ENCODE data around the gene CST9L.
"Not testable (repeated sequence)": the region's sequence is repeated elsewhere in the genome, so short reads cannot be mapped to it uniquely, and the experiment has no call there.

Gene CST9L

DNA sequence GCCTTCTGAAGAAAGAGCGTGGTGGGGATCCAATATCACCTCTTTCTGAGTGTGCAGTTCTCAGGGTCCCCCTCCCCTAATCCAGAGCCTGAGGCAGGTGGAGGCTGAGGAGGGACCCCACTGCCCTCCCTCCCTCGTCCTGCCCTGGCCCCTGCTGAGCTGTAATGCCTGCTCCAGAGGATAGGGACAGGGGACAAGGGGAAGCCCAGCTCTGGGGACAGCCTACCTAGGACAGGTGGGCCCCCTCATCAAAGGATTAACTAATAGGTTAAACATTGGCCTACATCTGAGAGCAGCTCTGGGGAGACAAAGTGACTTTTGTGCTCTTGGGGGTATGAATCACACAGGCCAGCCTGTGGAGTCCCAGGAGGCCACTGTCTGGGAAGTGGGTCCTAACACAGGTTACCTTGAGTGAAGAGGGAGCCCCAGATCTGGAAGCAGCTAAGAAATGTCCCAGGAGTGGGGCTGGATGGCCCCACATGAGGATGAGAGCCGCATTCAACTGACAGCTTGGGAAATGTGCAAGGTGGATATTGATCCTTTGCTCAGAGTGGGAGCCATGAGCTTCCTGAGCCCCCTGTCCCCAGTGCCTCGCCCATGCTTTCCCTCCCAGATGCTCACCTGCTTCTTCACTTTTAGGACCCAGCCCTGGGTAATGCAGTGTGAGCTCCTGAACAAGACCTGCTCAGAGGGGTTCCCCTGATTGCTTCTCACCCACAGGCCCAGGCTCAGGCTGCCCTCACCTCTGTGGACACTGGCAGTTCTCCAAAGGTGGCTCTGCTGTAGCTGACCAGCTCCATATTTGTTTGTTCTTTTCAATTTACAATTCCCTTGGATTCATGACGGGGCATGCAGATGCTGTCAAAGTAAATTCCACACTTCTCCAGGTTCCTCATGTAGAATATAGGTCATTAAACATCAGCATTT lies 17.8 kb upstream of the CST9L start:
- DNase-seq, result no peak

DNA sequence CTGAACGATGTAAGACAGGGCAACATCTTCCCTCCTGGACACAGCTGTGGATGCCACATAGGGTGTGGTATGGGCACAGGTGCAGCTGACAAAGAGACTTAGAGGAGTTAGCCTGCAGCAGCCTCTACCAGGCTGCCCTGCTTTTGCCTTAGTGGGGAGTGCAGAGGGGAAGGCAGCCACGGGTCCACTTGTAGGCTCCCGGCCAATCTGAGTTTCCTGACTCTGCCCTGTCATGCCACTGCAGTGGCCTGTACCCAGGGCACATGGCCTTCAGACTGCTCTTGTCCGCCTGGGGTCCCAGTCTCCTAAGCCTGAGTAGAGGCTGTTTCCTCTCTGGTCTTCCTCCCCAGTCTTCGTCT lies 17.1 kb upstream of the CST9L start:
- DNase-seq, result no peak

DNA sequence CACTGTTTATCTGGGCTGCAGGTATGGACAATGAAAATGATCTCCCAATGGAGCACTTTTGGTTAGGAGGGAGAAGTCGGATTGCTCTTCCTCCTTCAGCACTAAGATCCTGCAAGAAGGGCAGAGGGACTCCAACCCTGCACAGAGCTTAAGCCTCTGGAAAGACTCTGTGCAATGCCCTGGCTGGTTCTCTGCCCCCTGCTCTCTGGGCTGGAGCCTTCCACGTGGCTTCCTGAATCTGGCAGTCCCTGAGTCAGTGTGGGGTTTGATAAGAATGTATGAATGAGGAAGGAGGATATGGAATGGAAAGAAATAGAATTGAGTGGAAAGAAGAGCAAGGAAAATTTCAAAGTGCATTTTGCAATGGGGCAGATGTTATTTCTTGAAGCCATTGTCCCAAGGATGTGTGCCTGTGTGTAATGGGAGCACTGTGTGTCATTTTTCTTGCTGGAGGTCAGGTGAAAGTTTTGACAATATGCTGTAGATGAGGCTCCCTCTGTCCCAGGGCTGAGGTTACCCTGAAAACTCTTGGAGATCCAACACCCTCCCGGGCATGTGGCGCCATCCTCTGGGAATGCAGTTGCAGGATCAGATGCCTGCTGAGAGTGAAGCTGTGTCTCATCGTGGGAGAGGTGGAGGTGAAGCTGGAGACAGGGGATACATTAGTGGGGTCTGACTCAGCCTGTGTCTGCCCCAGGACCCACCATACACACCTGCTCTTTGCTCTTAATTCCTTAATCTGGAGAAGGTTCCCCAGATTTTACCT lies 16.3 kb upstream of the CST9L start:
- DNase-seq, result no peak

DNA sequence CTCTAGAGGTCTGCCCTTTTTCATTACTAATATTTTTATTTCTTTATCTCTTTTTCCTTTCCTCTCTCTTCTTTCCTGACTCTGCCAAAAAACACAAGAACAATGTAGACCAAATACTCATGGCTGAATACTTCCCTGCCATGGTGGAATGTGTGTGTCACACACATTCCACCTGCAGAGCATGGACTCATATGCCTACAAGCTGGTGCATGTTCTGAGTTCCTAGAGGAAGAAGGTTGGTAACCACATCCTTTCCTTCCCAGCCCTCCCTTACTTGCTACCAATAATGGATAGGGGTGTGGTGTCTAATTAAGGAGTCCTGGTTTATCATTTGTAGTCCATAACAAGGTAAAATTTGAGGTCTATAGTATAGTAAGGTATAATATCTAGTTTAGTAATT lies 15.2 kb upstream of the CST9L start:
- DNase-seq, result no peak

DNA sequence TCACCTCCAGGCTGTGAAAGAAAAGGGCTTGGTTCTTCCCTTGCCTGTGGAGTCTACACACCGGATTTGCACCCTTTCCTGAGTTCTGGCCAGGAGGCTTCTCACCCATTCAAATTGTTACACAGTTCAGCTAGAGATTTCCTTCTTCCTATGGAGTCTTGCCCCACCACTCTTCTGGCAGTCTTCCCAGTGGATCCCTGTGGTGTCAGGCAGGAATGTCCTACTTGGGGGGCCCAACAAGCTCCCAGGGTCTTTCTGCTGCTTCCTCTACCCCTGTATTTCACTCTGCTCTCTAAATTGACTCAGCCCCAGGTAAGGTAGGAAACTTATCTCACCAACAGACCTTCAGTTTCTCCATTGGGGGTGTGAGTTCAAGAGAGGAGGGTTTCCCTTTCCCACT lies 14.0 kb upstream of the CST9L start:
- no peak for DNase-seq

DNA sequence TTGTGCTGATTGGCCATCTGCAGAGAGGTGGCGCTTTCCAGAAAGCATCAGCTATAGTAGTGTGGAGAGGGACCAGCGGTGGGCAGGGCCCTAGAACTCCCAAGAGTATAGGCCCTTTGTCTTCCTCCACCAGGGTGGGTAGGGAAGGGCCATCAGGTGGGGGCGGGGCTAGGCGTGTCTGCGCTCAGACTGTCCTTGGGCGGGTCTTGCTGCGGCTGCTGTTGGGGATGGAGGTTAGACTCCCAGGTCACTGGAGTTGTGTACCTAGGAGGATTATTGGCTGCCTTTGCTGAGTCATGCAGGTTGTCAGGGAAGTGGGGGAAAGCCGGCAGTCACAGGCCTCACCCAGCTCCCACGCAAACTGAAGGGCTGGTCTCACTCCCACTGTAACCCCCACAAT lies 13.5 kb upstream of the CST9L start:
- not testable (repeated sequence) for DNase-seq

DNA sequence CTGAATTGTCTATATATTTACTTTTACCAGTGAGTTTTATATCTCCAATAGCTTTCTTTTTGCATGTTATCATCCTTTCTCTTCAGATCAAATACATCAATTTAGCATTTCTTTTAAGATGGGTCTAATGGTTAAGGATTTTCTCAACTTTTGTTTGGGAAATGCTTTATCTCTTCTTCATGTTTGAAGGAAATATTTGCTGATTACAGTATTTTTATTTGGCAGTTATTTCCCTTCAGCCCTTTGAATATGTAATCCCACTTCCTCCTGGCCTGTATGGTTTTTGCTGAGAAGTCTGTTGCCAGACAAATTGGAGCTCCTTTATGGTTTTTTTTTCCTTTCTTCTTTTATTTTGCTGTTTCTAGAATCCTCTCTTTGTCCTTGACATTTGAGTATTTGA lies 6.7 kb upstream of the CST9L start:
- DNase-seq, result no peak

DNA sequence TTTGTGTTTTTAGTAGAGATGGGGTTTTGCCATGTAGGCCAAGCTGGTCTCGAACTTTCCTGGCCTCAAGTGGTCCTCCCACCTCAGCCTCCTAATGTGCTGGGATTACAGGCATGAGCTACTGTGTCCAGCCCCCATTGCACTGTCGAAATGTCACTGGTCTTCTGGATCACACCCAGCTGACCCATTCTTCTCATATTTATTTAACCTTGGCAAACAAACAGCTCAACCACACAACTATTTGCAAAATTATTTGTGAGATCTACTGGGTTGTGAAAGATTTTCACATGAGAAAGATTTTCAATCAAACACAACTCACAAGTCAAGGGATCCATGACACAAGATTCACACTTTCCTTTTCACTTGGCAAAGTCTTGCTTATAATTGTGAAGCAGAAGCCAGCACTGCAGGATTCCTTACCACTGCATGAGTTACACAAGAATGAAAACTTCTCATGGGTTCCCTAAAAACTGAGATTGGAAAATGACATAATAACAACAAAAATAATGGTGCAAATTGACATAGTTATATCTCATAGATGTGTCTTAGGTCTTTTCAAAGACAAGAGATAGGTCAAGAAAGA lies 2.0 kb upstream of the CST9L start:
- no peak for DNase-seq

DNA sequence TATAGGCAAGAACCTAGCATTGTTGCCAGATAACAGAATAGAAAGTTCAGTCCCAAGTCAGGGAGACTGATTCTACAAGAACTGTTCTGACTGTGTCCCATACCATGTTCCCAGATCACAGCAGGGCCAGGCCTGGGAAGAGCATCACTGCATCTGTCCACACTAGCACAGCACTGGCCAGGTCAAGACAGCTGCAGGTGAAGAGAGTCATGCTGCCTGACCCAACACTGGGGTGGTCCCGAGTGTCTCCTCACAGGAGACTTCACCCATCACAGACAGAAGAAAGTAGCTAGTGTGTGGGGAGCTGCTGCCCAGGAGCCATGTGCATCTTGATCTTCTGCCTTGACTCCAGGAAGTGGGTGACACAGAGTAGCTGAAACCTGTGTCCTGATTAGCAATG lies 1.3 kb upstream of the CST9L start:
- no peak for DNase-seq

DNA sequence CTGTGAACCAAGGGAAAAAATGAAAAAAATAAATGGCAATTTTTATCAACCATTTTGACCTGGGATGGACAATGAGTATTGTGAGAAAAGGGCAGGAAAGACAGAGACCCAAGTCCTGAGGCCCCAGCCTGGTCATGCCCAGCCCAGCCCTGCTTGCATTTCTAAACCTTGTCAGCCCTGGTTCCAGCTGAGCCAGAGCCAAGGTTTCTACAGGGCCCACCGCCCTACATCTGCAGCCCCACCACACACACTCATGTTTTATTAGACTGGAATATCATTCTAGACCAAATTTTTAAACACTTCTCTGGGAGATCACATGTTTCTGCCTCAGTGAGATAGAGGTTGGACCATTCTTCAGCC lies 667 bp upstream of the CST9L start:
- DNase-seq, result no peak

DNA sequence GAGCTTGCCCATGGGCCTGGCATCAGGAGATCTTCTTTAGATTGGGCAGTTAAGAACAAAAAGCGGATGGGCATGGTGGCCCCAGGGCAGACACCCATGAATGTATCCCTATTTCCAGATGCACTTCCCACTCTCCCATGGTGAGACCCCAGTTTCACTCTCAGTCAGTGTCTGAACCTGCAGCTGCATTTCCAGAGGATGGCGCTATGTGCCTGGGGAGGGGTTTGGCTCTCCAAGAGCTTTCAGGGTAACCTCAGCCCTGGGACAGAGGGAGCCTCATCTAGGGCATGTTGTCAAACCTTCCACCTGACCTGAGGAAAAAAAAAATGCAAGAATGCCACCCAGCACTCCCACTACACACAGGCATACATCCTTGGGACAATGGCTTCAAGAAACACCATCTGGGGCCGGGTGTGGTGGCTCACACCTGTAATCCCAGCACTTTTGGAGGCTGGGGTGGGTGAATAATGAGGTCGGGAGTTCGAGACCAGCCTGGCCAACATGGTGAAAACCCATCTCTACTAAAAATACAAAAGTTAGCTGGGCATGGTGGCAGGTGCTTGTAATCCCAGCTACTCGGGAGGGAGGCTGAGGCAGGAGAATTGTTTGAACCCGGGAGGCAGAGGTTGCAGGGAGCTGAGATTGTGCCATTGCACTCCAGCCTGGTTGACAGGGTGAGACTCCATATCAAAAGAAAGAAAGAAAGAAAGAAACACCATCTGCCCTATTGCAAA lies 1.9 kb downstream of the CST9L start:
- DNase-seq, result no peak

DNA sequence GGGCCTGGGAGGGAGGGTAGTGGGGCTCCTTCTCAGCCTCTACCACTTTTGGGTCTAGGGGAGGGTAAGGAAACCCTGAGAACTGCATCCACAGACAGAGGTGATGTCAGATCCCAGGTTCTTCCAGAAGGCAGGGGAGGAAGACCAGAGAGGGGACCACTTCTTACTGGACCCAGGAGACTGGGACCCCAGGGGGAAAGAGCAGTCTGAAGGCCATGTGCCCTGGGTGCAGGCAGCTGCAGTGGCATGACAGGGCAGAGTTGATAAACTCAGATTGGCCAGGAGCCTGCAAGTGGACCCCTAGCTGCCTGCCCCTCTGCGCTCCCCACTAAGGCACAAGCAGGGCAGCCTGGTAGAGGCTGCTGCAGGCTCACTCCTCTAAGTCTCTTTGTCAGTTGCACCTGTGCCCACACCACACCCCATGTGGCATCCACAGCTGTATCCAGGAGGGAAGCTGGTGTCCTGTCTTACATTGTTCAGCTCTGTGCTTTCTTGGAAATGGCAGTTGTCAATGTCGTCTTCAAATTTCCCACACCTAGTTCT lies 2.7 kb downstream of the CST9L start:
- no peak for DNase-seq

DNA sequence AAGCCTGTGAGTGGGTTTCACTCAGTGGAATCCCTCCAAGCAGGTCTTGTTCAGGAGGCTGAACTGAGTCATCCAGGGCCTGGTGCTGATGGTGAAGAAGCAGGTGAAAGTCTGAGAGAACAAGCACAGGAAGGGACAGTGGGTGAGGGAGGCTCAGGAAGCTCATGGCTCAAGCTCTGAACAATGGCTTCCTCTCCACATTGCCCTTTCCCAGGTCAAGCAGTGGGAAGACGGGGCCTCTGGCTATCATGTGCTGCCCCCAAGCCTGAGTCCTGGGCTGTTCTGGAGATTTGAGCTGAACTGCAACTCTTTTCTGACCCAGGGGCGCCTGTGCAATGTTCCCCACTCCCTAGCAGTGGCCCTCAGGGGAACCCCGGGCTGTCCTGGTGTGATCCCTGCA lies 3.4 kb downstream of the CST9L start:
- DNase-seq, result no peak

DNA sequence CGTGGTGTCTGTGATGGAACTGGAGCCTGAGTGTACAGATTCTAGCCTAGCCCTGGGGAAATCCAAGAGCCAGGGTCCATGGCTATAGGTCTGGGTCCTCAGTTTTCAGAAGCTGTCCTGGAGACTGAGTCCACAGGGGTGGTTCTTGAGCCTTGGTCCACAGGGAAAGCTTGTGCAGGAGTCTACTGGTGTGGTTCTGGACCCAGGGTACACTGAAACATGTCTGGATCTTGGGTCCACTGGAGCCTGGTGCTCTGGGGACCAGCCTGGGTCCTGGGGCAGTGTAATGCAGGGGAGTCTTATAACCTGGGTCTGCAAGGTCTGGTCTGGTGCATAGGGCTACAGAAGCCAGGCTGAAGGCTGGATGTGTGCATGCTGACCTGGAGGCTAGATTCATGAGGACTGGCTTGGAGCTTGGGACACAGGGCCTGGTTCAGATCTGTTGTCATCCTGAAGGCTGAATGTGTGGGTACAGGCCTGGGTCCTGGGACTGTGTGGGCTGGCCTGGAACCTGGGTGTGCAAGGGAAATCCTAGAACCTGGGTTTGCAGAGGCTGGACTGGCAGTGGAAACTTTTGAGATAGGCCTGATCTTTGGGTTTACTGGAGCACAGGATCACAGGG lies 5.5 kb downstream of the CST9L start:
- no peak for DNase-seq

DNA sequence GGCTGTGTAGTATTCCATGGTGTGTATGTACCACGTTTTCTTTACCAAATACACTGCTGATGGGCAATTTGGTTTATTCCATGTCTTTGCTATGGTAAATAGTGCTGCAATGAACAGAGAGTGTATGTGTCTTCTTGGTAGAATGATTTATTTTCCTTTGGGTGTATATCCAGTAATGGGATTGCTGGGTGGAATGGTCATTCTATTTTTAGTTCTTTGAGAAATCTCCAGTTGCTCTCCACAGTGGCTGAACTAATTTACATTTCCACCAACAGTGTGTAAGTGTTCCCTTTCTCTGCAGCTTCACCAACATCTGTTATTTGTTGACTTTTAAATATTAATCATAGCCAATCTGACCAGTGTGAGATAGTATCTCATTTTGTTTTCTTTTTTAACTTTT lies 13.9 kb downstream of the CST9L start:
- DNase-seq, result no peak

DNA sequence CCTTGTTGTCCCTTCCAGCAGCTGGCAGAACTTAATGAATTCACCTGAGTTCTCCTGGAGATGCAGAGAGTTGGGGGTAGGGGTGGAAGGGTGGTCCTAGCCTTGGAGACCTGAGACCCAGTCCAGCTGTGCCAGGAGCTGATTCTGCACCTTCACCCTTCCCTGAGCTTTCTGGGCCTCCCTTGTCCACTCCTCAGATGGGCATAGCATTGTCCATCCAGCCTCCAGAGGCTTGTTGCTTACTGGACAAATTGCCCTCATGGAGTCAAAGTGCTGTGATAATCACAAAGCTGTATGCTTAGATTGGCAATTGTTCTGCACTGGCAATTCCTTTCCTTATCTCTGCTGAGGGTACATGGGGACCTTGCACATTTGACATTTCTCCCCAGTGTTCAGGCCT lies 16.5 kb downstream of the CST9L start:
- no peak for DNase-seq

DNA sequence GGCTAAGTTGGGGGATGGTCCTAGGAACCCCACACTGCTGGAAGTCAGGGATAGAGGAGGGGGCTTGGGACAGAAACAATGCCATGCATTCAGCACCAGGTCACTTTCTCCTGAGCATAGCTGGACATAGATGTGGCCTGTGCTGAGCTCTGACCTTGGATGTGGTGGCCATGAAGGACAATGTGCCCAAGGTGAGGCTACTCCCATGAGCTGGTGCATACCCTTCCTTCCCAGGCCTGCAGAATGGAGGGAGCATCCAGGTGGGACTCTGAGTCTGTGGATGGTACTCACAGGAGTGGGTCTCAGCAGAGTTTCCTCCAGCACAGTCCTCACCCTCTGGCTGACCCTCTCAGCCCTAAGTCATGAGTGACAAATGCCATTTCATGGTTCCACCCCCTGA lies 16.9 kb downstream of the CST9L start:
- no peak for DNase-seq

DNA sequence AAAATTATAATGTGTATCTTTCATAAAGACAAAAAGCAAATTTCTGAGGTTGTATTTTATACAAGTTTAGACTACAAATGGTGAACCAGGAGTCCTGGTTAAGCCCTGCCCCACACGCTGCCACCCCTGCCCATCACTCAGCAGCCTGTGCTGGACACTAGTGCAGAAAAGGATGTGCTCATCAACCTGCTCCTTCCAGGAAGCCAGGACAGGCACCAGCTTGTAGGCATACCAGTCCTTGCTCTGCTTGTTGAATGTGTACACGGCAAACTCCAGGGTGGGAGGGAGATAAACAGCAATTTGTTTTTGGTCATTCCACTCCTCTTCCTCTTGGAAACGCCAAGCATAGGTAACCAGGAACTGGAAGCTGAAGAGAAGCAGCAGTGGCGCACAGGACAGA lies 18.1 kb downstream of the CST9L start:
- DNase-seq, result no peak

DNA sequence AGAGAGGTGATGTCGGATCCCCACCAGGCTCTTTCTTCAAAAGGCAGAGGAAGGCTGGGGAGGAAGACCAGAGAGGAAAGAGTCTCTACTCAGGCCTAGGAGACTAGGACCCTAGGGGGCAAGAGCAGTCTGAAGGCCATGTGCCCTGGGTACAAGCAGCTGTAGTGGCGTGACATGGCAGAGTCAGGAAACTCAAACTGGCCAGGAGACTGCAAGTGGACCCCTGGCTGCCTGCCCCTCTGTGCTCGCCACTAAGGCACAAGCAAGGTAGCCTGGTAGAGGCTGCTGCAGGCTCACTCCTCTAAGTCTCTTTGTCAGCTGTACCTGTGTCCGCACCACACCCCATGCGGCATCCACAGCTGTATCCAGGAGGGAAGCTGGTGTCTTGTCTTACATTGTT lies 19.9 kb downstream of the CST9L start:
- DNase-seq, result no peak

DNA sequence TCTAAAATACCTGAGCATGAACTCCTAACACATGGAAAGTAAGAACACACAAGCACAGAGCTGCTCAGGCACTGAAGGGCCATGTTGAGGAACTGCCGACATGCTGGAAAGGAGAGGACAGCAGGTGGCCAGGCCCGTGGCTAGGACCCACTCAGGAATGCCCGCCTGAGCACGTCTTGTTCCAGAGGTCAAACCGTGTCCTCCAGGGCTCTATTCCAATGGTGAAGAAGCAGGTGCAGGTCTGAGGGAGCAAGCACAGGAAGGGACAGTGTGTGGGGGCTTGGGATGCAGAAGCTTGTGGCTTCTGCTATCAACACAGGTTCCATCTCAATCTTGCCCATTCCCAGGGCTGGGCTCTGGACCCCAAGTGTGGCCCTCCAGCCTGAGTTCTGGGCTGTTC lies 20.7 kb downstream of the CST9L start:
- no peak for DNase-seq

DNA sequence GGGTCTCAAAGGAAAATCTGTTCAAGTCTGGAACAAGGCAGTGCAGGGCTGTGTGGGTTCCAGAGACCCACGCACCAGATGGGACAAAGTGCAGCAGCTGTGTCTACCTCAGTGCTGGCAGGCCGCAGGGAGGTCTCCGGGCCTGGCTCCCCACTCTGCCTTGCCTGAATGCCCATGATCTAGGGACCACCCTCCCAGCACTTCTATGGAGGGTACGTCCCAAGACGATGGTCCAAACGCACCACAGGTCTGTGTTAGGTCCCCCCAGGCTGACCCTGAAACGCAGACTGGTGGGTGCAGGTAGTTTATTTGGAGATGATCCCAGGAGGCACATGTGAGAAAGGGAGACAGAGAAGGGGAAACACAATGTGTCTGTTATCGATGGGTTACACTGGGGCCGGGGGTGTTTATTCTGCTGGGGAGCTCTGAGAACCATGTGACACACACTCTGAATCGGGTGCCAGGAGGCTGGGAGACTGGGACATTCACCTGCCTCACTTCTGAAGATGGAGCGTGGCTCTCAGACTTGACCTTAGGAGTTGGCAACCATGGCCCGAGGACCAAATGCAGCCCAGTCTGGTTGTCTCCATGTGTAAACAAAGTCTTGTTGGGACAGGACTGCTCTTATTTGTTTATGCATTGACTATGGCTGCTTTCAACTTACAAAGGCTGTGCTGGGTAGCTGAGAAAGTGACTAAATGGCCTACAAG lies 21.7 kb downstream of the CST9L start:
- DNase-seq, result no peak

DNA sequence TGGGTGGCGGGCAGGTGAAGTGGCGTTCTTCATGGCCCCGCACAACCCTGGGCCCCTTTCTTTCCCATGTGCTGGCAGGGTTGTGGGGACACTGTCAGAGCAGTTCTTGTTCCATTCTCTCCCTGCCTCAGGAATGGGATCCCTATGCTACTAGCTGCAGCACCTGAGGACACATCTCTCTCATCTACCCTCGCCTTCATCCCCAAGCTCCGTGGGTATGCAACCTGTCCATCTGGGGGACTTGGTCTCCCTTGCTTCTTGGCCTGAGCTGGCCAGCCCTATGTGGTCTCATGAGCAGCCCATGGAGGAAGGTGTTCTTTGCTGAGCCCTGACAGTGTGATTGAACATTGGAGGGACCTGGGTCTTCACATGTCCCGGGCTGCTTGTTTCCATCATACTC lies 24.2 kb downstream of the CST9L start:
- DNase-seq, result no peak
